ENCODE measurements around the gene AGGF1. TPM values are rescaled to one million over a fixed set of nuclear protein-coding genes. Genes with fewer than 3 reads are reported as not detected.

Gene AGGF1
- total RNA-seq, 1 donor from 2014 or later: 20.4 TPM

GRCh38 chr5:77003246-77003645 lies 27.0 kb upstream of the AGGF1 start:
- Histone ChIP-seq H3K4me3 (no peak overlapping the region), H3K27ac (no peak overlapping the region), H3K4me1 (no peaks in the 10 kb centered on the region), H3K9me3 (no peaks in the 10 kb centered on the region), H3K27me3 (ENCODE audit: low read depth) (no peaks in the 10 kb centered on the region), H3K36me3 (no peaks in the 10 kb centered on the region)
- intact Hi-C loops (cut with DNase I): no loop called here
- ATAC-seq (no peak), DNase-seq (no peak)
- no peak for TF ChIP-seq CTCF (IDR thresholded peaks at IDR 0.05)

GRCh38 chr5:77006124-77006523 lies 24.1 kb upstream of the AGGF1 start:
- H3K4me1 ChIP-seq: no peaks in the 10 kb centered on the region
- DNase-seq (no peak), ATAC-seq (no peak)
- H3K27ac ChIP-seq: no peak overlapping the region
- TF ChIP-seq CTCF (IDR thresholded peaks at IDR 0.05): no peak
- H3K27me3 ChIP-seq (ENCODE audit: low read depth): no peaks in the 10 kb centered on the region
- H3K4me3 ChIP-seq: no peak overlapping the region
- H3K9me3 ChIP-seq: no peaks in the 10 kb centered on the region
- intact Hi-C loops (cut with DNase I): no loop called here
- no peaks in the 10 kb centered on the region for H3K36me3 ChIP-seq

- Histone ChIP-seq H3K36me3 (no peaks in the 10 kb centered on the region), H3K4me3 (no peak overlapping the region), H3K27ac (no peak overlapping the region), H3K27me3 (ENCODE audit: low read depth) (no peaks in the 10 kb centered on the region), H3K4me1 (no peaks in the 10 kb centered on the region), H3K9me3 (no peaks in the 10 kb centered on the region)
- ATAC-seq: no peak
- intact Hi-C loops (cut with DNase I): no loop called here
- TF ChIP-seq CTCF (IDR thresholded peaks at IDR 0.05): no peak
- no peak for DNase-seq
Observed at GRCh38 chr5:77008413-77008812, 21.8 kb upstream of the AGGF1 start.

GRCh38 chr5:77010243-77010642 lies 20.0 kb upstream of the AGGF1 start:
- DNase-seq (no peak), ATAC-seq (no peak)
- Histone ChIP-seq H3K27ac (no peak overlapping the region), H3K27me3 (ENCODE audit: low read depth) (no peaks in the 10 kb centered on the region), H3K4me3 (no peak overlapping the region), H3K4me1 (no peaks in the 10 kb centered on the region), H3K9me3 (no peaks in the 10 kb centered on the region), H3K36me3 (no peaks in the 10 kb centered on the region)
- no peak for TF ChIP-seq CTCF (IDR thresholded peaks at IDR 0.05)
- intact Hi-C loops (cut with DNase I): no loop called here

GRCh38 chr5:77011498-77011897 lies 18.7 kb upstream of the AGGF1 start:
- TF ChIP-seq CTCF (IDR thresholded peaks at IDR 0.05): no peak
- Histone ChIP-seq H3K4me3 (no peak overlapping the region), H3K9me3 (no peaks in the 10 kb centered on the region), H3K36me3 (no peaks in the 10 kb centered on the region), H3K4me1 (no peaks in the 10 kb centered on the region), H3K27me3 (ENCODE audit: low read depth) (no peaks in the 10 kb centered on the region), H3K27ac (no peak overlapping the region)
- no peak for ATAC-seq
- intact Hi-C loops (cut with DNase I): no loop called here
- DNase-seq: no peak

- no peak for DNase-seq
- no peaks in the 10 kb centered on the region for H3K27me3 ChIP-seq (ENCODE audit: low read depth)
- H3K36me3 ChIP-seq: no peaks in the 10 kb centered on the region
- no peaks in the 10 kb centered on the region for H3K9me3 ChIP-seq
- no peak overlapping the region for H3K4me3 ChIP-seq
- intact Hi-C loops (cut with DNase I): no loop called here
- no peak for ATAC-seq
- no peak for TF ChIP-seq CTCF (IDR thresholded peaks at IDR 0.05)
- H3K27ac ChIP-seq: no peak overlapping the region
- no peaks in the 10 kb centered on the region for H3K4me1 ChIP-seq
Observed at GRCh38 chr5:77012601-77013000, 17.6 kb upstream of the AGGF1 start.

Measured in lower lobe of right lung (tissue), 2 donors.